Activated T-helper 9 cell treated with anti-CD3 and anti-CD28 coated beads, Interleukin-2, amount 50 U/mL, for 16 hours (primary cell): ENCODE measurements around the gene WDR70.
"Not testable (repeated sequence)": the region's sequence is repeated elsewhere in the genome, so short reads cannot be mapped to it uniquely, and the experiment has no call there.

ENCODE experiments used
- DNase-seq: peaks from one replicate; pipeline ENCODE4 v3.0.0-alpha.2; 2020; ENCODE audit warnings: low read depth

The WDR70 gene

GRCh38 chr5:37379100-37379628 is at the start of gene WDR70:
TSS of gene WDR70 (plus strand) at chr5:37379318. CDS start at chr5:37379368, 50 bp downstream.
- peak; percentile 71 for DNase-seq

DNA sequence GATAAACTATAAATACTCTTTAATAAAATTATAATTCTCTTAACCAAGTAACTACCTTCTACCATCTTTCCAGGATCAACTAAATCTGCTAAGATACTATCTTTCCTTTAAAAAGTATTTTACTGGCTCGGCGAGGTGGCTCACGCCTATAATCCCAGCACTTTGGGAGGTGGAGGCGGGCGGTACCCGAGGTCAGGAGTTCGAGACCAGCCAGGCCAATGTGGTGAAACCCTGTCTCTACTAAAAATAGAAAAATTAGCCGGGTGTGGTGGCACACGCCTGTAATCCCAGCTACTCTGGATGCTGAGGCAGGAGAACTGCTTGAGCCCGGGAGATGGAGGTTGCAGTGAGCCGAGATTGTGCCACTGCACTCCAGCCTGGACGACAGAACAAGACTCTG is 44.4 kb upstream of the WDR70 start:
- DNase-seq: not testable (repeated sequence)

DNA sequence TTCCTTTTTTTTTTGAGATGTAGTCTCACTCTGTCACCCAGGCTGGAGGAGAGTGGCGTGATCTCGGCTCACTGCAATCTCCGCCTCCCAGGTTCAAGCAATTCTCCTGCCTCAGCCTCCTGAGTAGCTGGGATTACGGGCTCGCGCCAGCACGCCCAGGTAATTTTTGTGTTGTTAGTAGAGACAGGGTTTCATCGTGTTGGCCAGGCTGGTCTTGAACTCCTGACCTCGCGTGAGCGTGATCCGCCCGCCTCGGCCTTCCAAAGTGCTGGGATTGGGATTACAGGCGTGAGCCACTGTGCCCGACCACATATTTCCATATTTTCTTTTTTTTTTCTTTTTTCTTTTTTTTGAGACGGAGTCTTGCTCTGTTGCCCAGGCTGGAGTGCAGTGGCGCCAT is 36.4 kb upstream of the WDR70 start:
- DNase-seq: not testable (repeated sequence)

DNA sequence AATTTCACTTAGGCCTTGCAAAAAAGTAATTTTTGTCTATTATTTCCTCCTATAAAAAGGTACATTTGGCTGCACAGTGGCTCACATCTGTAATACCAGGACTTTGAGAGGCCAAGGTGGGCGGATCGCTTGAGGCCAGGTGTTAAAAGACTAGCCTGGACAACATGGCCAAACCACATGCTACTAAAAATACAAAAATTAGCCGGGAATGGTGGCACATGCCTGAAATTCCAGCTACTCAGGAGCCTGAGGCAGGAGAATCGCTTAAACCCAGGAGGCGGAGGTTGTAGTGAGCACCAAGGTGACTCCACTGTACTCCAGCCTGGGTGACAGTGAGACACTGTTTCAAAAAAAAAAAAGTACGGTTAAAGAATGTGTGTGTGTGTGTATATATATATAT is 24.0 kb upstream of the WDR70 start:
- DNase-seq: no peak

DNA sequence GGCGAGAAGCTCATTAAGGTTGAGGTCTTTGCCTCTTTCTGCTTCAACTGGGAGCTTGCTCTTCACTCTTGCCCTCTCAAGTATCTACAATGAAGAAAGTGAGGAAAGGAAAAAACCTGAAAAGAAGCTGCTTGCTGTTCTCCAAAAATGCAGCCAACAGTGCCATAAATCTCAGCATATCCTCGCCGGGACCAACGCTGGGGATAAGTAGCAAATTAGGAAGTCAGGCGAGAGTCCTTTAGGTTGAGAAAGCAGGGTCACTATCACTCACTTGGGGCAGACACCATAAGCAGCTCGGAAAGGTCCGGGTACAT is 8.6 kb upstream of the WDR70 start:
- no peak for DNase-seq

- peak; percentile 83 for DNase-seq
Observed at GRCh38 chr5:37370864-37371726, 8.0 kb upstream of the WDR70 start, which contains the start of gene NUP155. TSS of gene NUP155 (minus strand) at chr5:37371106. CDS start at chr5:37370977, 129 bp downstream.

DNA sequence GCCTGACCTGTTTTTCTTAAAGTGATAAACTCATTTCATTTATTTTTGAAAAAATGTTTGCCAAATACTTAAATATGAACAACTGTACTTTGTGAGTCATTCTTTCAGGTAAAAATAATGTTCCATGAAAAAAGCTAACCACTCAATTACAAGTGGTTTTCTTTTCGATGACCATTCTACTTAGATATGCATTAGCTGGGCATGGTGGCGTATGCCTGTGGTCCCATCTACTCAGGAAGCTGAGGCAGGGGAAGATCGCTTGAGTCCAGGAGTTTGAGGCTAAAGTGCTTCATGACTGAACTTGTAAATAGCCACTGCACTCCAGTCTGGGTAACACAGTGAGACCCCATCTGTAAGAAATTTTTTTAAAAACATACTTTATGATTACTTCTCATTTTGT is 4.0 kb upstream of the WDR70 start:
- no peak for DNase-seq

- not testable (repeated sequence) for DNase-seq
Observed at GRCh38 chr5:37378066-37378465, 1.1 kb upstream of the WDR70 start.

DNA sequence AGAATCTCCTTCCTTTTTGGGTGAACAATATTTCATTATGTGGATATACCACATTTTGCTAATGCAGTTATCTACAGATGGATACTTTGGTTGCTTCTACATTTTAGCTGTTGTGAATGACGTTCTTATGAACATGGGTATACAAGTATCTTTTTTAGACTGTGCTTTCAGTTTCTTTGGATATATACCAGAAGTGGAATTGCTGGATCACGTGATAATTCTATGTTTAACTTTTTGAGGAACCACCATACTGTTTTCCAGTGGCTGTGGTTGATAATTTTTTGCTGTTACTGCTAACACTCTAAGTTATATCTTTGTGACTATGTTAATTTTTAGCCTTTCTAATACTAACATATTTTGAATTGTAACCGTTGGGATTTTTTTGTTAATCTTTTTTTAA is 12.5 kb downstream of the WDR70 start:
- no peak for DNase-seq

DNA sequence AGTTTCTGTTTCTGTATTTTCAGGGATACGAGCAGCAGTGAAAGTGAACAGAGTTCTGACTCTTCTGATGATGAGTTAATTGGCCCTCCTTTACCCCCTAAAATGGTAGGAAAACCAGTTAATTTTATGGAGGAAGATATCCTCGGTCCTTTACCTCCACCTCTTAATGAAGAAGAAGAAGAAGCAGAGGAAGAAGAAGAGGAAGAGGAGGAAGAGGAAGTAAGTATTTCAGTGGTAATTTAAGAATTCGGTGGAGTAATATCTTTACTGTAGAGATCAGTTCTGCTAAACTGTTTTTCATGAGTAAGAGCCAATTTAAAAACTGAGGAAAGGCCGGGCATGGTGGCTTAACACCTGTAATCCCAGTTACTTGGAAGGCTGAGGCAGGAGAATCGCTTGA is 17.2 kb downstream of the WDR70 start:
- DNase-seq: no peak

DNA sequence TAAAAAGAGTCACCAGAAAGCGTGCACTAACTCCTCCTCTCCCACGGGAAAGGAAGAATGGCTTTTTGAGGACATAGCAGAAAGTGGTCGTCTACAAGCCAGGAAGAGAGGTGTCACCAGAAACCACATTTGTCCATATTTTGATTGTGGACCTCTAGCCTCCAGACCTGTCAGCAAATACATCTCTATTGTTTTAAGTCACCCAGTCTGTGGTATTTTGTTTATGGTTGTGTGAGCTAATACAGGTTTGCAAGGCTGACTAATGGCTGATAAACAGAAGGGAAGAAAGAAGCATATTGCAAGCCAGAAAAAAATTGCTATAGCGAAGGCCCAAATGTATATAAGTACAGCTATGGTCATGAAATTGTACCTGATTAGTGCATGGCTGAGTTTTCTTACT is 21.4 kb downstream of the WDR70 start:
- DNase-seq: no peak

GRCh38 chr5:37412515-37412914 is 33.4 kb downstream of the WDR70 start:
- no peak for DNase-seq

GRCh38 chr5:37415456-37415855 is 36.3 kb downstream of the WDR70 start:
- DNase-seq: not testable (repeated sequence)

- no peak for DNase-seq
Observed at GRCh38 chr5:37417347-37417746, 38.2 kb downstream of the WDR70 start.

GRCh38 chr5:37424441-37424840 is 45.3 kb downstream of the WDR70 start:
- no peak for DNase-seq

GRCh38 chr5:37428044-37428443 is 48.9 kb downstream of the WDR70 start:
- DNase-seq: no peak

GRCh38 chr5:37435261-37435660 is 56.1 kb downstream of the WDR70 start:
- no peak for DNase-seq

DNA sequence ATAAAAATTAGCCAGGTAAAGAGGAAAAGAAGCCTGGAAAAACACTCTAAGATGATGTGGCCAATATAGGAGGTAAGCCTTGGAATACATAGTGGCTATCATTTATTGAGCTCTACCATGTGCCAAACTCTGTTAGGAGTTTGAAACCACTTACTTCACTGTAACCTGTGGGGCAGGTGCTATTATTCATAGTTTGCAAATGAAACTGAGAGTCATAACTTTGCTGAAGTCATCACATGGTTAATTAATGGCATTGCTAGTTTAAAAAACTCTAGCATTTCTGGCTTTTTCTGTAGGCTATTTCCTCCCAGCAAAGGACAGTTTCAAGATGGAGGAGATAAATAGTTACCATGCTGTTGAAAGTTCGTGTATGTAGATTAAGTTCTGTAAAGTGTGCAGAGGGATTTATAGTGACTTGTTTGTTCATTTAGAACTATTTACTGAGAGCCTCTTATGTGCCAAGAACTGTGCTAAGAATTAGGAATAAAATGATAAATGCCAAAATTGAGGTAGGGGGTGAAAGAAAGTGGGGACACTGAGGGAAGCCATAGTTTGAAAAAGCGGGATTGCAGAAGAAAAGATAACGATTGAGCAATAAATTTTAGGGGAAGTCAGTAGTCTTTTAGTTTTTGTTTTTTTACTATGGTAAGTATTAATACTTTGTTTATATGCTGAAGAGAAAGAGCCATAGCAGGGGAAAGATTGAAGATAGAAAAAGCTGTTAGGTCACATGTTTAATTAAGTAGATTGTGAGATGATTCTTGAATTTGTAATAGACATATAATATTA is 57.2 kb downstream of the WDR70 start:
- no peak for DNase-seq

DNA sequence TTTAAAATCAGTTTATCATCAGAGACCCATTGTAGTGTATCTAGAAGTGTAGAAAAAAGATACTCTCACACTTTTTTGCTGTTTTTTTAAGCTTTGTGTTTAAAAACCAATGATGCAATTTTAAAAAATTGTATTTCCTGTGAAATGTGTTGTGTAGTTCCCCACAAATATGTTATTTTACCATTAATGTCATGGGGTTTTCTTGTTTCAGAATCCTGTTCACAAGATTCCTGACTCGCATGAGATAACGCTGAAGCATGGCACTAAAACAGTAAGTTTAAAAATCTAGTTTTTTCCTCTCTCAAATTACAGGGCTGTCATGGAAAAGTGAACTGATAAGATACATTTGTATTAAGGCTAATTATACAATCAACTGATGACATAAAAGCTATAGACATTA is 58.6 kb downstream of the WDR70 start:
- DNase-seq: no peak

DNA sequence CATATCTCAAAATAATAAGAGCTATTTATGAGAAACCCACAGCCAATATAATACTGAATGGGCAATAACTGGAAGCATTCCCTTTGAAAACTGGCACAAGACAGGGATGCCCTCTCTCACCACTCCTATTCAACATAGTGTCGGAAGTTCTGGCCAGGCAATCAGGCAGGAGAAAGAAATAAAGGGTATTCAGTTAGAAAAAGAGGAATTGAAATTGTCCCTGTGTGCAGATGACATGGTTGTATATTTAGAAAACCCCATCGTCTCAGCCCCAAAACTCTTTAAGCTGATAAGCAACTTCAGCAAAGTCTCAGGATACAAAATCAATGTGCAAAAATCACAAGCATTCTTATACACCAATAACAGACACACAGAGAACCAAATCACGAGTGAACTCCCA is 66.7 kb downstream of the WDR70 start:
- not testable (repeated sequence) for DNase-seq

GRCh38 chr5:37448941-37449340 is 69.8 kb downstream of the WDR70 start:
- DNase-seq: no peak

DNA sequence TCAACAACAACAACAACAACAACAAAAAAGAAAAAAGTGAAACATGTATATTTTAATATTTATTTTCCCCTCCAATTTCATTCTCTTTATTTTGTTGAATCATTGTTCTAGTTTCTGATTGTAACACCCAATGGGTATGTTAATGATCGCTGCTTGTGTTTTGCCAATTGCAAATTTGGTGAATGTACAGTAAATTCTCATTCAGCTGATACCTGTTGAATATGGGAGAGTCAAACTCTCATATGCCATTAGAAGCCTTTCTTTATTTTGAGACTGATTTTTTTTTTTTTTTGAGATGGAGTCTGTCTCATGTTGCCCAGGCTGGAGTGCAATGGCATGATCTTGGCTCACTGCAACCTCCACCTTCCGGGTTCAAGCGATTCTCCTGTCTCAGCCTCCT is 72.9 kb downstream of the WDR70 start:
- not testable (repeated sequence) for DNase-seq

DNA sequence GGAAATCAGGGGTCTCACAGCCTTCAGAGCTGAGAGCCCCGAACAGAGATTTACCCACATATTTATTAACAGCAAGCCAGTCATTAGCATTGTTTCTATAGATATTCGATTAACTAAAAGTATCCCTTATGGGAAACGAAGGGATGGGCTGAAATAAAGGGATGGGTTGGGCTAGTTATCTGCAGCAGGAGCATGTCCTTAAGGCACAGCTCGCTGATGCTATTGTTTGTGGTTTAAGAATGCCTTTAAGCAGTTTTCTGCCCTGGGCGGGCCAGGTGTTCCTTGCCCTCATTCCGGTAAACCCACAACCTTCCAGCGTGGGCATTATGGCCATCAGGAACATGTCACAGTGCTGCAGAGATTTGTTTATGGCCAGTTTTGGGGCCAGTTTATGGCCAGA is 74.1 kb downstream of the WDR70 start:
- DNase-seq: not testable (repeated sequence)
